LNCaP clone FGC (cell line): Measurements from ENCODE around the gene DIP2A.

ENCODE experiments used
- DNase-seq: peaks from one replicate; pipeline ENCODE4 v3.0.0-alpha.2; 2011; ENCODE audit warnings: low read depth
- H3K4me3 ChIP-seq: 2 replicates; pipeline ENCODE4 v1.5.1; 2011; ENCODE audit warnings: mild to moderate bottlenecking, low read depth, low read length, control low read depth
- CTCF ChIP-seq: IDR thresholded peaks from 2 replicates; pipeline ENCODE4 v1.5.1; 2012; ENCODE audit warnings: mild to moderate bottlenecking; ENCODE audit not compliant: control insufficient read depth, insufficient read depth; ENCODE audit errors: extremely low read depth

The DIP2A gene

GRCh38 chr21:46458315-46459023 lies at the start of gene DIP2A:
DIP2A (plus strand) TSS chr21:46458891; CDS start chr21:46459132, 241 bp downstream.
- TF ChIP-seq CTCF = no peak
- DNase-seq = peak; percentile 82
- peak within 1 kb of the TSS; percentile 90 for H3K4me3 ChIP-seq

GRCh38 chr21:46409641-46410406 lies 48.9 kb upstream of the DIP2A start:
- no peak for TF ChIP-seq CTCF
- DNase-seq = no peak
- H3K4me3 ChIP-seq = no peak overlapping the region

- H3K4me3 ChIP-seq = no peak overlapping the region
- TF ChIP-seq CTCF = no peak
- DNase-seq = no peak
These were observed 48.2 kb upstream of the DIP2A start for GRCh38 chr21:46410516-46410915.

GRCh38 chr21:46411236-46411635 lies 47.5 kb upstream of the DIP2A start:
- TF ChIP-seq CTCF = no peak
- H3K4me3 ChIP-seq = no peak overlapping the region
- no peak for DNase-seq

- no peak overlapping the region for H3K4me3 ChIP-seq
- TF ChIP-seq CTCF = no peak
- DNase-seq = no peak
These were observed 47.0 kb upstream of the DIP2A start for GRCh38 chr21:46411691-46412090.

- H3K4me3 ChIP-seq = no peak overlapping the region
- no peak for TF ChIP-seq CTCF
- no peak for DNase-seq
These were observed 45.9 kb upstream of the DIP2A start for GRCh38 chr21:46412521-46413364.
